GM23338 (cell line): ENCODE results near the gene EGLN3. TPM values are rescaled to one million over a fixed set of nuclear protein-coding genes. Genes with fewer than 3 reads are reported as not detected.

ENCODE experiments used
- ATAC-seq: fragments of 200-7000 bp; cut with Tn5 transposase; 3 replicates; pipeline ENCODE4 v1.9.1; 2020
- DNase-seq: peaks from one replicate; pipeline ENCODE4 v3.0.0-alpha.2; 2015; ENCODE audit warnings: low spot score
- H2AFZ ChIP-seq: fragments of 200-600 bp; sonication (generic); 2 replicates; pipeline ENCODE4 v1.8.0; 2016; ENCODE audit warnings: antibody characterized with exemption, mild to moderate bottlenecking, moderate library complexity
- H3F3A ChIP-seq: fragments of 200-600 bp; sonication (generic); replicated peaks from 2 replicates; pipeline ENCODE4 v1.8.0; 2017; ENCODE audit warnings: antibody characterized with exemption, mixed run types, low read depth
- H3K27ac ChIP-seq: fragments of 200-600 bp; sonication (generic); 2 replicates; pipeline ENCODE4 v1.6.1; 2016; ENCODE audit warnings: low read depth
- H3K27me3 ChIP-seq: fragments of 200-600 bp; sonication (generic); 2 replicates; pipeline ENCODE4 v1.8.0; 2016; ENCODE audit warnings: mild to moderate bottlenecking, mixed run types, moderate library complexity; ENCODE audit not compliant: insufficient read depth
- H3K36me3 ChIP-seq: fragments of 200-600 bp; sonication (generic); 2 replicates; pipeline ENCODE4 v1.8.0; 2016; ENCODE audit warnings: mild to moderate bottlenecking; ENCODE audit not compliant: insufficient read depth
- H3K4me1 ChIP-seq: fragments of 200-600 bp; sonication (generic); 2 replicates; pipeline ENCODE4 v1.8.0; 2016; ENCODE audit warnings: mild to moderate bottlenecking, moderate library complexity; ENCODE audit not compliant: insufficient read depth
- H3K4me2 ChIP-seq: fragments of 200-600 bp; sonication (generic); 2 replicates; pipeline ENCODE4 v1.7.1; 2017; ENCODE audit warnings: mixed run types
- H3K4me3 ChIP-seq: fragments of 200-600 bp; sonication (generic); 2 replicates; pipeline ENCODE4 v1.6.1; 2016; ENCODE audit warnings: mixed run types
- H3K79me2 ChIP-seq: fragments of 200-600 bp; sonication (generic); replicated peaks from 2 replicates; pipeline ENCODE4 v1.8.0; 2017; ENCODE audit warnings: mild to moderate bottlenecking; ENCODE audit not compliant: insufficient read depth
- H3K9me2 ChIP-seq: fragments of 200-600 bp; sonication (generic); 2 replicates; pipeline ENCODE4 v1.8.0; 2017; ENCODE audit not compliant: insufficient read depth
- H4K20me1 ChIP-seq: fragments of 200-600 bp; sonication (generic); replicated peaks from 2 replicates; pipeline ENCODE4 v1.8.0; 2017; ENCODE audit warnings: mild to moderate bottlenecking; ENCODE audit not compliant: insufficient read depth
- H3K27ac Mint-ChIP-seq: 2 replicates; pipeline ENCODE4 v1.8.0; 2020; ENCODE audit warnings: inconsistent platforms, mild to moderate bottlenecking, moderate library complexity, mixed read lengths
- H3K27me3 Mint-ChIP-seq: 3 replicates; pipeline ENCODE4 v1.8.0; 2022; ENCODE audit warnings: low read depth, mild to moderate bottlenecking, moderate library complexity, mixed read lengths, inconsistent platforms; ENCODE audit not compliant: insufficient read depth, poor library complexity
- H3K36me3 Mint-ChIP-seq: 3 replicates; pipeline ENCODE4 v1.8.0; 2021; ENCODE audit warnings: low read depth, mild to moderate bottlenecking, inconsistent platforms, moderate library complexity, mixed read lengths
- H3K4me1 Mint-ChIP-seq: 3 replicates; pipeline ENCODE4 v1.8.0; 2020; ENCODE audit warnings: mild to moderate bottlenecking, inconsistent platforms, mixed read lengths
- H3K4me3 Mint-ChIP-seq: 3 replicates; pipeline ENCODE4 v1.8.0; 2021; ENCODE audit warnings: moderate library complexity, mild to moderate bottlenecking, inconsistent platforms, mixed read lengths
- H3K9me3 Mint-ChIP-seq: 3 replicates; pipeline ENCODE4 v1.8.0; 2020; ENCODE audit warnings: moderate library complexity, mild to moderate bottlenecking, inconsistent platforms, mixed read lengths
- CREB1 ChIP-seq: fragments of 250-450 bp; sonication (Bioruptor Pico); IDR thresholded peaks from 2 replicates; pipeline ENCODE4 v1.5.0; 2020; ENCODE audit warnings: low read depth, mild to moderate bottlenecking, moderate library complexity
- EZH2phosphoT487 ChIP-seq: fragments of 200-600 bp; sonication (generic); IDR thresholded peaks from one replicate; pipeline ENCODE4 v1.8.1; 2018; ENCODE audit warnings: antibody characterized with exemption; ENCODE audit not compliant: unreplicated experiment
- POLR2AphosphoS5 ChIP-seq: IDR thresholded peaks from 2 replicates; pipeline ENCODE4 v1.6.1; 2016; ENCODE audit warnings: antibody characterized with exemption, low read depth
- ZNF462 ChIP-seq: fragments of 250-450 bp; sonication (Bioruptor Pico); IDR thresholded peaks from 2 replicates; pipeline ENCODE4 v1.5.0; 2020; ENCODE audit warnings: mild to moderate bottlenecking, moderate library complexity
- polyA plus RNA-seq: library from polyadenylated mRNA; unstranded; fragments of >200 nt; fragmentation: Nextera tagmentation; extraction: Ambion mirVana; gene quantifications from 2 replicates; pipeline ENCODE4 v1.2.1, GENCODE V29; 2016
- total RNA-seq: library from RNA; depleted of rRNA; stranded (reverse); fragments of >200 nt; shearing (Covaris generic); gene quantifications from 2 replicates; pipeline ENCODE4 v1.2.3, GENCODE V29; 2014

Gene EGLN3
- total and polyA plus RNA-seq, 2 experiments from 2014 or later: 26.8 to 42.9 TPM

GRCh38 chr14:33924566-33925100 is 26.2 kb downstream of the EGLN3 start (continued):
- TF ChIP-seq ZNF462 (CRISPR knock-in tag): no peak

GRCh38 chr14:33922125-33922524 is 28.7 kb downstream of the EGLN3 start:
- peak; percentile 13 for DNase-seq
- peaks cover 5% of the 10 kb centered on the region for H3K27me3 Mint-ChIP-seq
- no peaks in the 10 kb centered on the region for H3K27me3 ChIP-seq
- peaks cover 21% of the 10 kb centered on the region for H3K4me1 ChIP-seq
- no peak overlapping the region for H3K4me3 ChIP-seq
- no peaks in the 10 kb centered on the region for H3K79me2 ChIP-seq
- H3K4me1 Mint-ChIP-seq: peaks cover 22% of the 10 kb centered on the region
- H4K20me1 ChIP-seq: no peaks in the 10 kb centered on the region
- H3F3A ChIP-seq: no peaks in the 10 kb centered on the region
- peak; percentile 61 for ATAC-seq
- peaks cover 10% of the 10 kb centered on the region for H3K9me2 ChIP-seq
- peak overlapping the region; percentile 82; the same call in 1 of the 2 replicates for H3K27ac Mint-ChIP-seq
- H3K27ac ChIP-seq: no peak overlapping the region
- H3K4me3 Mint-ChIP-seq: no peak overlapping the region
- peaks cover 4% of the 10 kb centered on the region; the same call in 1 of the 2 replicates for H3K36me3 ChIP-seq
- TF ChIP-seq CREB1 (CRISPR knock-in tag) (no peak), EZH2phosphoT487 (no peak), POLR2AphosphoS5 (no peak)
- H3K36me3 Mint-ChIP-seq: peaks cover 8% of the 10 kb centered on the region; the same call in 2 of the 3 replicates
- H3K4me2 ChIP-seq: no peak overlapping the region
- H2AFZ ChIP-seq: no peak overlapping the region
- H3K9me3 Mint-ChIP-seq: no peaks in the 10 kb centered on the region
